Measurements from ENCODE around the gene CNTN5. TPM values are rescaled to one million over a fixed set of nuclear protein-coding genes. Genes with fewer than 3 reads are reported as not detected.

The CNTN5 gene
- total RNA-seq, 1 donor: not detected

GRCh38 chr11:99522467-99523173 lies 501.9 kb downstream of the CNTN5 start:
- H3K27me3 ChIP-seq (ENCODE audit: insufficient read depth, low read length): no peaks in the 10 kb centered on the region

GRCh38 chr11:99531468-99531867 lies 510.7 kb downstream of the CNTN5 start:
- no peaks in the 10 kb centered on the region for H3K27me3 ChIP-seq (ENCODE audit: insufficient read depth, low read length)
- no peaks in the 10 kb centered on the region for H3K9me3 ChIP-seq (ENCODE audit: low read depth, low read length)
- H3K4me3 ChIP-seq (ENCODE audit: low read length): no peak overlapping the region
- H3K4me1 ChIP-seq (ENCODE audit: insufficient read depth, low read length): no peaks in the 10 kb centered on the region

More at GRCh38 chr11:99522467-99523173, 501.9 kb downstream of the CNTN5 start:
- no peaks in the 10 kb centered on the region for H3K4me1 ChIP-seq (ENCODE audit: insufficient read depth, low read length)
- H3K9me3 ChIP-seq (ENCODE audit: low read depth, low read length): no peaks in the 10 kb centered on the region
- no peak overlapping the region for H3K4me3 ChIP-seq (ENCODE audit: low read length)

GRCh38 chr11:99534812-99535211 lies 514.1 kb downstream of the CNTN5 start:
- no peaks in the 10 kb centered on the region for H3K4me1 ChIP-seq (ENCODE audit: insufficient read depth, low read length)
- H3K4me3 ChIP-seq (ENCODE audit: low read length): no peak overlapping the region
- H3K27me3 ChIP-seq (ENCODE audit: insufficient read depth, low read length): no peaks in the 10 kb centered on the region
- H3K9me3 ChIP-seq (ENCODE audit: low read depth, low read length): no peaks in the 10 kb centered on the region

- Histone ChIP-seq H3K27me3 (ENCODE audit: insufficient read depth, low read length) (no peaks in the 10 kb centered on the region), H3K4me1 (ENCODE audit: insufficient read depth, low read length) (no peaks in the 10 kb centered on the region), H3K9me3 (ENCODE audit: low read depth, low read length) (no peaks in the 10 kb centered on the region), H3K4me3 (ENCODE audit: low read length) (no peak overlapping the region)
Measured at GRCh38 chr11:99535406-99535805, 514.7 kb downstream of the CNTN5 start.

GRCh38 chr11:99535819-99536218 lies 515.1 kb downstream of the CNTN5 start:
- Histone ChIP-seq H3K4me1 (ENCODE audit: insufficient read depth, low read length) (no peaks in the 10 kb centered on the region), H3K9me3 (ENCODE audit: low read depth, low read length) (no peaks in the 10 kb centered on the region), H3K4me3 (ENCODE audit: low read length) (no peak overlapping the region), H3K27me3 (ENCODE audit: insufficient read depth, low read length) (no peaks in the 10 kb centered on the region)

- Histone ChIP-seq H3K27me3 (ENCODE audit: insufficient read depth, low read length) (no peaks in the 10 kb centered on the region), H3K4me3 (ENCODE audit: low read length) (no peak overlapping the region), H3K9me3 (ENCODE audit: low read depth, low read length) (no peaks in the 10 kb centered on the region), H3K4me1 (ENCODE audit: insufficient read depth, low read length) (no peaks in the 10 kb centered on the region)
Measured at GRCh38 chr11:99537681-99538080, 516.9 kb downstream of the CNTN5 start.

- Histone ChIP-seq H3K9me3 (ENCODE audit: low read depth, low read length) (no peaks in the 10 kb centered on the region), H3K4me1 (ENCODE audit: insufficient read depth, low read length) (no peaks in the 10 kb centered on the region), H3K4me3 (ENCODE audit: low read length) (no peak overlapping the region), H3K27me3 (ENCODE audit: insufficient read depth, low read length) (no peaks in the 10 kb centered on the region)
Measured at GRCh38 chr11:99545616-99546015, 524.9 kb downstream of the CNTN5 start.

GRCh38 chr11:99548264-99548663 lies 527.5 kb downstream of the CNTN5 start:
- no peak overlapping the region for H3K4me3 ChIP-seq (ENCODE audit: low read length)
- H3K4me1 ChIP-seq (ENCODE audit: insufficient read depth, low read length): no peaks in the 10 kb centered on the region
- no peaks in the 10 kb centered on the region for H3K9me3 ChIP-seq (ENCODE audit: low read depth, low read length)
- no peaks in the 10 kb centered on the region for H3K27me3 ChIP-seq (ENCODE audit: insufficient read depth, low read length)

GRCh38 chr11:99554232-99554903 lies 533.6 kb downstream of the CNTN5 start:
- Histone ChIP-seq H3K27me3 (ENCODE audit: insufficient read depth, low read length) (no peaks in the 10 kb centered on the region), H3K9me3 (ENCODE audit: low read depth, low read length) (peaks cover 5% of the 10 kb centered on the region), H3K4me1 (ENCODE audit: insufficient read depth, low read length) (no peaks in the 10 kb centered on the region), H3K4me3 (ENCODE audit: low read length) (no peak overlapping the region)

- Histone ChIP-seq H3K4me1 (ENCODE audit: insufficient read depth, low read length) (no peaks in the 10 kb centered on the region), H3K4me3 (ENCODE audit: low read length) (no peak overlapping the region), H3K27me3 (ENCODE audit: insufficient read depth, low read length) (no peaks in the 10 kb centered on the region), H3K9me3 (ENCODE audit: low read depth, low read length) (peaks cover 5% of the 10 kb centered on the region)
Measured at GRCh38 chr11:99555486-99555885, 534.7 kb downstream of the CNTN5 start.

- Histone ChIP-seq H3K9me3 (ENCODE audit: low read depth, low read length) (peaks cover 7% of the 10 kb centered on the region), H3K4me1 (ENCODE audit: insufficient read depth, low read length) (no peaks in the 10 kb centered on the region), H3K4me3 (ENCODE audit: low read length) (no peak overlapping the region), H3K27me3 (ENCODE audit: insufficient read depth, low read length) (no peaks in the 10 kb centered on the region)
Measured at GRCh38 chr11:99565333-99565732, 544.6 kb downstream of the CNTN5 start.

- no peaks in the 10 kb centered on the region for H3K27me3 ChIP-seq (ENCODE audit: insufficient read depth, low read length)
- no peaks in the 10 kb centered on the region for H3K4me1 ChIP-seq (ENCODE audit: insufficient read depth, low read length)
- H3K4me3 ChIP-seq (ENCODE audit: low read length): no peak overlapping the region
- H3K9me3 ChIP-seq (ENCODE audit: low read depth, low read length): peaks cover 7% of the 10 kb centered on the region
Measured at GRCh38 chr11:99567334-99567956, 546.7 kb downstream of the CNTN5 start.

GRCh38 chr11:99568808-99569207 lies 548.1 kb downstream of the CNTN5 start:
- no peaks in the 10 kb centered on the region for H3K27me3 ChIP-seq (ENCODE audit: insufficient read depth, low read length)
- H3K4me1 ChIP-seq (ENCODE audit: insufficient read depth, low read length): no peaks in the 10 kb centered on the region
- no peak overlapping the region for H3K4me3 ChIP-seq (ENCODE audit: low read length)
- no peaks in the 10 kb centered on the region for H3K9me3 ChIP-seq (ENCODE audit: low read depth, low read length)

- Histone ChIP-seq H3K9me3 (ENCODE audit: low read depth, low read length) (peaks cover 5% of the 10 kb centered on the region), H3K4me3 (ENCODE audit: low read length) (no peak overlapping the region), H3K4me1 (ENCODE audit: insufficient read depth, low read length) (no peaks in the 10 kb centered on the region), H3K27me3 (ENCODE audit: insufficient read depth, low read length) (no peaks in the 10 kb centered on the region)
Measured at GRCh38 chr11:99571094-99571493, 550.3 kb downstream of the CNTN5 start.

- Histone ChIP-seq H3K9me3 (ENCODE audit: low read depth, low read length) (no peaks in the 10 kb centered on the region), H3K27me3 (ENCODE audit: insufficient read depth, low read length) (no peaks in the 10 kb centered on the region), H3K4me1 (ENCODE audit: insufficient read depth, low read length) (no peaks in the 10 kb centered on the region)
Measured at GRCh38 chr11:99584830-99585229, 564.1 kb downstream of the CNTN5 start.

More at GRCh38 chr11:99584830-99585229, 564.1 kb downstream of the CNTN5 start:
- H3K4me3 ChIP-seq (ENCODE audit: low read length): no peak overlapping the region
